VCaP (cell line): ENCODE data around the gene MMS22L.

ENCODE experiments used
- H3K27ac ChIP-seq: fragments of 450-650 bp; 2 replicates; pipeline ENCODE4 v1.5.1; 2017
- TF ChIP-seq, protein P1 (sequence below): fragments of 450-650 bp; conservative IDR thresholded peaks from 2 replicates; pipeline ENCODE4 v1.5.1; 2017; ENCODE audit warnings: mild to moderate bottlenecking, moderate library complexity

The MMS22L gene

DNA sequence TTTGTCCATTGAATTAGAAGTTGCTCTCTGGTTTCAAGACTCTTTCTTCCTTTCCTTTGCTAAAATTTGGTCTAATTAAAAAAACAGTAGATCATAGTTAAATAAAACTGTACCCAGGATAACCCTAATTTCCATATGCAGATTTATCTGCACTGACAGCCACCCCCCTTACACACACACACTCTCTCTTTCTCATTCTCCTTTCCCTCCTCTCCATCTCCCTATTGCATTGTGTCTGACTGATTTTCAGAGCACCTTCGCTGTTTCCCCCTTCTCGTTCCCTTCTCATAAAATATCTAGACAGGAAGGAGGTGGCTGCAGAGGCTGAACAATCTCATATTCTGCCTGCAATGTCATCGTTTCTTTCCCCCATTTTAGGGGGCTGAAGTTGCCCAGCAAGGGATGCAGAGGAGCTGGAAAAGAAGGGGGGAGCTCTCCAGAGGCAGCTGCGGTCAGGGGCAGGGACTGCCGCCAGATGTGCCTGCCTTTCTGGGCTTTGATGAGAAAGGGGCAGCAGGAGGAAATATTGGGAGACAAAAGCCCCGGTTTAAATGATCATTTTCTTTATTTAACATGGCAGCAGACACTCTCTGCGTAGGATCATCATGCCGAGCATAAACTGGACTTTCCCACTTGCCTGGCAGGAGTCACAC, 22.5 kb upstream of the MMS22L start:
- TF ChIP-seq, protein P1, sequence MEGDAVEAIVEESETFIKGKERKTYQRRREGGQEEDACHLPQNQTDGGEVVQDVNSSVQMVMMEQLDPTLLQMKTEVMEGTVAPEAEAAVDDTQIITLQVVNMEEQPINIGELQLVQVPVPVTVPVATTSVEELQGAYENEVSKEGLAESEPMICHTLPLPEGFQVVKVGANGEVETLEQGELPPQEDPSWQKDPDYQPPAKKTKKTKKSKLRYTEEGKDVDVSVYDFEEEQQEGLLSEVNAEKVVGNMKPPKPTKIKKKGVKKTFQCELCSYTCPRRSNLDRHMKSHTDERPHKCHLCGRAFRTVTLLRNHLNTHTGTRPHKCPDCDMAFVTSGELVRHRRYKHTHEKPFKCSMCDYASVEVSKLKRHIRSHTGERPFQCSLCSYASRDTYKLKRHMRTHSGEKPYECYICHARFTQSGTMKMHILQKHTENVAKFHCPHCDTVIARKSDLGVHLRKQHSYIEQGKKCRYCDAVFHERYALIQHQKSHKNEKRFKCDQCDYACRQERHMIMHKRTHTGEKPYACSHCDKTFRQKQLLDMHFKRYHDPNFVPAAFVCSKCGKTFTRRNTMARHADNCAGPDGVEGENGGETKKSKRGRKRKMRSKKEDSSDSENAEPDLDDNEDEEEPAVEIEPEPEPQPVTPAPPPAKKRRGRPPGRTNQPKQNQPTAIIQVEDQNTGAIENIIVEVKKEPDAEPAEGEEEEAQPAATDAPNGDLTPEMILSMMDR = no peak
- H3K27ac ChIP-seq = no peak overlapping the region

DNA sequence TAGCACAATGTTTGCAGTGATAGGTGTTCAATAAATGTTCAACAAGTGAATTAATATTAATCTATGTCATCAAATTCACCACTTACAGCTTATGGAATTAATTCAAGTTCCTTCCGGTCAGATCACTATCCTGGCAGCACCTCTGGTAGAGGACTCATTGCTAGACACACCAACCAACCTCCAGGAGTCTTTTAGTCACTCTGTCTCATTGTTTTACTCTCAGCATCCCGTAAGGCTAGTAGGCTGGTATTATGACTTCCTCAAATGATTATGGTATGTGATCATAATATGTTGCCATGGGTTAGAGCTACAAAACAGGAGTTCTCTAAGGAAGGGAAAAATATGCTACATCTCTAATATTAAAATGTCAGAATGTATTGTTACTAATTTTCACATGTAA, 21.7 kb upstream of the MMS22L start:
- H3K27ac ChIP-seq = no peak overlapping the region
- TF ChIP-seq, protein P1 = no peak

DNA sequence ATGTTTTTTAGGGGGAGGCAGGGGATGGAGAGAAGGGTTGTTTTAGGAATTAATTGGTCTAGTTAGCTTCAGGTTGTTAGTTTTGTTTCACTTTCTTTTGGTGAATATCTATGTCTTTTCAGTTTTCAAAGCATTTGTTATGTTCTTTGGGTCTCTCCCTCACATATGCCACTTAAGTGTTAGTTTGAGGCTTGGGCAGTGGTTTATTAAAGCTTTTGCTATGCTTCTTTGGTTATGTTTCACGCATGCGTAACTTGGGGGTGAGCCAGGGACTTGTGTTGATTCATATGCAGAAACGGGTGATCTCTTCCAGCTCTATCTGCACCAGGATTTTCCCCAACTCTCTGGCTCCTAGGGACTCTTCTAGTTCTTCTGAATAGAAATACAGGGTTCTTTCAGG, 11.4 kb upstream of the MMS22L start:
- TF ChIP-seq, protein P1 = no peak
- H3K27ac ChIP-seq = no peak overlapping the region

DNA sequence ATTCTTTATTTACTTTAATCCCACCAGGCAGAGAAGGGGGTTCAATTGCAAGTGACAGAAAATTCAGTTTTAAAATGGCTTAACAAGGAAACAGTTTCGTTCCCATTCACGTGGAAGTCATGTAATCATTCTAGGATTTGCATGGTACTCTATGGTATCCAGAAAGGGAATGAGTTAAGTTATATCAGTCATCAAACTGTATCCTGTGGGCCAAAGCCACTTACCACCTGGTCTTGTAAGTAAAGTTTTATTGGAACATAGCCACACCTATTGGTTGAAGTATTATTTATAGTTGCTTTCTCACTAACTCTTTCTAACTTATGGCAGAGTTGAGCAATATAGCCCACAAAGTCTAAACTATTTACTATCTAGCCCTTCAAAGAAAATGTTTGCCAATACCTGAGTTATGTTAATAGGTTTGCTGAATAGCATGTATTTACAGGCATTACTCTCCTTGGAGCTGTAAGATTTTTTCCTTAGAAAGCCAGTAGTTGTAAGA, 10.2 kb upstream of the MMS22L start:
- no peak overlapping the region for H3K27ac ChIP-seq
- TF ChIP-seq, protein P1 = no peak

DNA sequence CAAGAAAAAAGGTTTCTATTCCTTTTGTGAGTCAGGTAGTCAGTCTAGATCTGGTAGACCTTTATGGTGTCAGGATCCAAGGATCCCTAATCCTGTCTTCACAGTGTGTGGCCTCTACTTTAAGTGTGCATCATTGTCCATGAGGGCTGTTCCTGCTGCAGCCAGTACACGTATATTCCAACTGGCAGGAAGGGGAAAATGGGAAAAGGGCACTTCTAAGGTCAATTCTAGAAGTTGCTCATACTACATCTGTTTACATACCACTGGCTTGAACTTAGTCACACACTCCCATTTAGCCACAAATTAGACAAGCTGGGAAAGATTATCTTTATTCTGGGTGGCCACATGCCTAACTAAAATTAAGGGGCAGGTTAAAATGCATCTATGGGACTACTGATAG, 9.7 kb upstream of the MMS22L start:
- no peak overlapping the region for H3K27ac ChIP-seq

DNA sequence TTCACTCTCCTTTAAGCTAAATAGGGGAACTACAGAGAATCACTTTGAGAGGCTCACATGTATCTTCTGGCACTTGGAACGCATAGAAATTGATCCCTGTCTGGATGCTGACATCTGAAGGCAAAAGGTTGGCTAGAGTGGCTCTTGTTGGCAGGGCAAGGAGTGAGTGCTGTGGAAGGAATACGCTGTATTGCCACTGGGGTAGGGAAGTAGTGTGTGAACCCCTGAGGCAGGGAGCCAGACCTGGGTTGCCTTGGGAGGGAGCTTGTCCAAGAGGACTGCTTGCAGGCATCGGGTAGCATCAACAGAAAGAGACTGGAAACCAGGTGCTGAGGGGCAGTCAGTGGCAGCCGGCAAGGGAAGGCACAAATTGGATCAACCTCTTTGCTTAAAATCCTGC, 8.9 kb upstream of the MMS22L start:
- TF ChIP-seq, protein P1 = no peak
- no peak overlapping the region for H3K27ac ChIP-seq

More for the DNA sequence above, 9.7 kb upstream of the MMS22L start:
- TF ChIP-seq, protein P1 = no peak

DNA sequence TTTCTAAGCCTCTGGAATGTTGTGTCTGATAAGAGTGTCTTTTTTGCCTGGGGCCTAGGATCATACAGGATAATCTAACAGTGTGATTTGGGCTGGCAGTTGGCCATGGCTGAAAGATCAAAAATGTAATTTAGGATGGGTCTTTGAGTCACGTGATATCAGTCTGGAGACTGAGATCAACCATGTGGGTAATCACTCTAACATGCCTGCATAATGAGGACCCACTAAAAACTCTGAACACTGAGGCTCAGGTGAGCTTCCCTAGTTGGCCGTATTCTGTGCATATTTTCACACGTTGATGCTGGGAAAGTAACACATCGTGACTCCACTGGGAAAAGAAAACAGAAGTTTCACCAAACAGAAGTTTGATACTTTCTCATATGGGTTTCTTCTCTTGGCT, 6.3 kb upstream of the MMS22L start:
- TF ChIP-seq, protein P1 = no peak
- H3K27ac ChIP-seq = no peak overlapping the region
